Amygdala (tissue), 56 donors: ENCODE measurements around the gene ALAS1.

Experiments
- DNase-seq, 56 donors: peaks; one replicate each; lab custom pipeline; 2025; lab: John Stamatoyannopoulos, UW

Gene ALAS1

GRCh38 chr3:52218937-52219650, 21.1 kb downstream of the ALAS1 start:
- no peak for DNase-seq

DNA sequence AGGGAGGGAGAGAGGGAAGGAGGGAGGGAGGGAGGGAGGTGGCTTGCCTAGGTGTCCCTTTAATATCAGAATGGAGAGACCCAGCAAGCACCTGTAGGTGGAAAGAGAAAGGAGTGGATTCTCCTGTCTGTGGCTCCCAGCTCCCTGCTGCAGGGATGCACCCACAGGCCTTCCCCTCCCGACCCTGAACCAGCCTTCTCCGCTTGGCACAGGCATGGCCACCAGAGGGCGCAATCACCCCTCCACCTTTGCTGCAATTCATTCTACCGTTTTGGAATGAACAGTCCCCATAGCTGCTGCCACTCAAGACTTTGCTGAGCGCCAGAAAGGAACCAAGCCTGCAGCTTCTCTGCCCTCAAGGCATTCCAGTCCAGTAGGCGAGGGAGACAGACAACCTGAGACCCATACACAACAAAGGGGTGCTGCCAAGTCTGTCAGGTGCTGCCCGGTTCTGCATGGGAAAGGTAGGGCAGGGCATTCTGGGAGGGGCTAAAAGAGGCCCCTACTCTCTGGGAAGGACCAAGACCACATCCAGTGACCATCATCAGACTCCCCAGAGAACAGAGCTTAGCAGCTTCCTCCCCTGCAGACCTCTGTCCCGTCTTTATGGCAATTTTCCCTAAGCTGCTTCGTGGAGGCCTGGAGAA, 22.5 kb downstream of the ALAS1 start:
- peak in 49 of 56 donors; percentile 17 to 85 (median 62) for DNase-seq

DNA sequence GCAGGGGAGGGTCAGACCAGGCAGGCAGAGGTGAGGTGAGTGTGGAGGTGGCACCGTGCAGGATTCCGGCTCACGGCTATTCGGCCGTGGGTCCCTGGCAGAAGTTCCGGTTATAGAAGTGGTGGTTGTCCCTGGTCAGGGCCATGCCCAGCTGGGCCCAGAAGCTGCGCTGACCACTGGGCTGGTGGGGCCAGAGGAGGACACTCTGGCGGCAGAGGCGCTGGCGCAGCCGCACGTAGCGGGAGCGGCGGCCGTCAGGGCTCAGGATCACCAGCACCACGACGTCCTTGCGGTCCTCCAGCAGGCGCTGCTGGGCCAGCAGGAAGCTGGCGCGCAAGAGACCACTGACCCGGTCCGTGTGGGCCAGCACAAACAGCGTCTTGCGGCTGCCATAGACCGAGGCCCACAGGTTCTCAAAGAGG, 23.2 kb downstream of the ALAS1 start:
- no peak for DNase-seq

DNA sequence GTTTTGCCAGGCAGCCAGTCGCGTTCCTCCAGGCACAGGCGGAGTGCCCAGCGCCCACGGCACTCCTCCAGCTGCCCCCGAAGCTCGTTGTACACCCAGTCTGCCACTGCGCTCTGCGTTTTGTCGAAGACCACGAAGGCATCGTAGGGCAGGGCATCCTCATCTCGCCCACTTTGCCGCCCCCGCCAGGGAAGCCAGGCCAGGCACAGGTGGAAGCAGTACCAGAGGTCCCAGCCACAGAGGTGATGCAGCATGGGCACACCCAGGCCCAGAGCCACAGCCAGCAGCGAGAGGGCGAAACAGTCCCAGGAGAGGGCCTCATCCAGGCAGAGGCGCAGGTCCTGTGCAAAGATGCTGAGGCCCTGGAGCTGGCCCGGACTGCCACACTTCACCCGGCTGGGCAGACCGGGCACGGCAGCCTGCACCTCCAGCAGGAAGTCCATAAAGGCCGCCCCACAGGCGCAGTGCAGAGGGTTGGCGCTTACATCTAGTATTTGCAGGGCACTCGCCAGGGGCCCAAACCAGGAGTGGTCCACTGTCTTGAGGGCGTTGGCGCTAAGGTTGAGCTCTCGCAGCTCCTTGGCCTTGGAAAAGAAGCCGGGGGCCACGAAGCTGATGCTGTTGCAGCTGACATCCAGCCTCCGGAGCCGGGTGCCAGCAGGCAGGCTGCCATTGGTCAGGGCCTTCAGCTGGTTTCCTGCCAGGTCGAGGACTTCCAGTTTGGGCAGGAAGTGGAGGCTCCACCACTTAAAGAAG, 23.8 kb downstream of the ALAS1 start:
- DNase-seq: no peak

DNA sequence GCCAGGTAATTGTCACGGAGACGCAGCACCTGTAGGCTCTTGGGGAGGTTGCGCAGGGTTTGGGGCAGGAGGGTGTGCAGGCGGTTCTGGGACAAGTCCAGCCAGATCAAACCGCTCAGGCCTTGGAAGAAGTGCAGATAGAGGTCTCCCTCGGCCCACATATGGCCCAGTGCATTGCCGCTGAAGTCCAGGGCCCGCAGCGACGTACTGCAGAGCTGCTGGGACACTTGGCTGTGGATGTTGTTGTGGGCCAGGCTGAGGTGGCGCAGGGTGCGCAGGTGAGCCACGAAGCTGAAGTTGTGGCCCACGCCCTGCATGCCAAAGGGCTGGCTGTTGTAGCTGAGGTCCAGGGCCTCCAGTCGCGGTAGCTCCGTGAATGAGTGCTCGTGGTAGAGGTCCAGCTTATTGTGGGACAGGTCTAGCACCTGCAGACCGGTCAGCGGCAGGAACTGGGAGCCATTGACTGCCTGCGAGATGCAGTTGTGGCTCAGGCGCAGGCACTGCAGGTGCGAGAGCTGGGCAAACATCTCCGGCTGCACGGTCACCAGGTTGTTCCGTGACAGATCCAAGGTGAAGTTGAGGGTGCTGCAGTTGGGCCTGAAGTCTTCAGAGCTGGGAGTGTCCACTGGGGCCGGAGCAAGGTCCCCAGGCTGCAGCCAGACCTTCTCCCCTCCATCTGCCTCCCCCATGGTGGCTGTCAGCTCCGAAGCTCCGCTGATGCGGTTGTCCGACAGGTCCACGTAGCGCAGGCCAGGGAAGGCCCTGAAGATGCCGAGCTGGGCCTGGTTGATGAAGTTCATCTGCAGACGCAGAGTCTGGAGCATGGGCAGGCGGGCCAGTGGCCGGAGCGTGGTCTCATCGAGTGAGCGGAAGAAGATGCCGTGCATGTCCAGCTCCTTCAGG, 24.6 kb downstream of the ALAS1 start:
- no peak for DNase-seq

DNA sequence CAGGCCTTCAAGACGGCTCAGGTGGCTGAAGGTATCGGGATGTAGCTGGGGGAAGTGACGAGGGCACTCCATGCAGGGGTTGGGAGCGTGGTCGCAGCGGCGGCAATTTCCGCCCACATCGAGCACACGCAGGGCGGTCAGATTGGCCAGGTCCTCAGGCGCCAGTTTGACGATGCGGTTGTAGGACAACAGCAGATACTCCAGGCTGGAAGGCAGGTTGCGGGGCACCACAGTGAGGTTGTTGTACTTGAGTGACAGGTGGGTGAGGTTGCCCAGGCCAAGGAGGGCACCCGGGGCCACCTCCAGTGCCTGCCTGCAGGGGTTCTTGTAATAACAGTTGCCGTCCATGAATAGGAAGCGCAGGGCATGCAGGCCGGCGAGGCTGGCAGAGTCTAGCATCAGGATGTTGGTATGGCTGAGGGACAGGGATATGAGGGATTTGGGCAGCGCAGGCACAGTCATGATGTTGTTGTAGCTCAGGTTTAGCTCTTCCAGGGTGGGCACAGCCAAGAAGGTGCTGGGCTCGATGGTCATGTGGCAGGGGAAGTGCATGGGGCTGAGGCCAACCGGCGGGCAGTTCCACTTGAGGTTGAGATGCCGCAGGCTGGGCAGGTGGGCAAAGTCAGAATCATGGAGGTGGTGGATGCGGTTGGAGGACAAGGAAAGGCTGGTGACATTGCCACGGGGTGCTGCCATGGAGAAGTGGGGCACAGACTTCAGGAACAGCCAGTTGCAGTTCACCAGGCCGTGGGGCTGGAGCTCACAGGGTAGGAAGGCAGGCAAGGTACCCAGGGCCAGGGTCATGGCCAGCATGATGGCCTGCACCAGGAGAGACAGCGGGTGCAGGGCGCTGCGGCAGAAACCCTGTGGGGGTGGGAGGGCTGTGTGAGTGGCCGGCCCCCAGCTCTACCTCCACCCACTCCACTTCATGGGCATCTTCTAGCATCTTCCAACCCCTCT, 25.8 kb downstream of the ALAS1 start:
- no peak for DNase-seq

DNA sequence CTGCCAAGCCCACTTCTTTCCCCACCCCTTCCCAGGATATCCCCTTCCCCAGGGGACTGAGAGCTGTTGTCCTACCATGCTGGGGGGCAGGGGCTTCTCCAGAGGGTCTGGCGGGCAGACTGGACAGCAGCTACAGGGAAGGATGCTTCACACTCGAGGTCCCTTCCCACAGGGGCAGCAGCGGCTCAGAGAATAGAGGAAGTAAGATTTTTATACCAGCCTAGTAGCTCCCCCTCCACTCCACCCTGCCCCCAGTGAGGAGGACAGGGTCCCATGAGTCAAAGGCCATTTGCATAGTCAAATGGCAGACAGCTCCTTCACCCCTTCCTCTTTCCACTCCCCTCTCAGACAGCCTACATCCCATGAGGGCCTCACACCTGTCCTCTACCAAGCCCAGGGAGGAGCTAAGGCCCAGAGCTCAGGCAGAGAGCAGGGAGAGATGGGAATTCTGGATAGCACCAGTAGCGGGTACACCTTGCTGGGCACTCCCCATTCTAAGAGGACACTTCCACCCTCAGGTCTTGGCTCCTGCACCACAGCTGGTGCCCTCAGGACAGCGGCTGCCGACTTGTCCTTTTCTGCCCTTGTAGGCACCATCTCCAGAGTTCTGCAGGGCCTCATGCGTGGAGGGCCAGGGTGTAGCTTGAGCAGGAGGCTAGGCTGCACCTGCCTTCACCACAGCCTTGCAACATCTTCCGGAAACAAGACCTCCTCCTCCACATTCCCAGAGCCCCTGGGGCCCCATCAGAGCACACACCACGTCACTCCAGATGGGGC, 27.7 kb downstream of the ALAS1 start, which contains the start of gene TLR9:
TLR9 (minus strand) TSS at position 194 of the 777 bp plus-strand sequence; CDS start at position 78, 116 bp downstream.
- no peak for DNase-seq

DNA sequence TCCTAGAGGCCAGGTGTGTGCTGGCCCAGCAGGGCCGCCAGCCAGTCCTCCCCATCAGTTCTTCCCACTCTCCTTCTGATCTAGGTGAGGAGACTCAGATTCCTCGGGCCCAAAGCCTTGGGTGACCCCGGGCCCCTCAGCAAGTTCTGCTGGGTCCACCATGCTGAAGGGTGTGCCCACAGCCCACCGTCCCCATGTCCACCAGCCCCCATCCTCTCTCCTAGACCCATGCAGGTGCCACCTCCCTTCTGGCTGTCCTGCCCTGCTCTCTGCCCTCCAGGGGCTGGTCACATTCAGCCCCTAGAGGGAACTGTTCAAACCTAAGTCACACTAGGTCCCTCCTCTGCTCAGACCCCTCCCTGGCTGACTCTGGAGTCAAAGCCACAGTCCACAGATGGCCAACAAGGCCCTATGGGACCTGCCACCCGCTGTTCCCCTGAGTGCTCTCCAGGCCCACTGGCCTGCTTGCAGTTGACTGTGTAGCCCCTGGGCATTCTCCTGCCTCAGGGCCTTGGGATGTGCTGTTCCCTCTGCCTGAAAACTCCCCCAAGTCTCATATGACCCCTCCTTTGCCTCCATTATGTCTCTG, 28.4 kb downstream of the ALAS1 start:
- no peak for DNase-seq

DNA sequence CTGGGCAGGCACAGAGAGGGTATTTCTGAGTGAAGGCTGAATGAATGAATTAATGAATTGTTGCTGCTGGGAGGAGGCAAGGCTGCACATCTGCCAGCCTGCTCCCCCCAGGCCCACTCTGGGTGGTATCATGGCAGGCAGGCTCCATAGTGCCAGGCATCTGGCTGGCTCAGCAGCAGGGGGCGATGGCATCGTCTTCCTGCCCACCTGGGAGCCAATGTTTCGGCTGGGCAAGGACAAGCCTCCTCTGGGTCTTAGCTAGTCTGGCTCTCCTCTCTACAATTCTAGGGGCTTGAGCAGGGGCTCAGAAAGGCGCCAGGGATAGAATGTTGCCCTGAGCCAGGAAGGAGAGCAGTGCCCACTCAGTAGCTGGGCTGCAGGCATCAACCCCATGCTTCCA, 29.2 kb downstream of the ALAS1 start:
- DNase-seq: no peak

DNA sequence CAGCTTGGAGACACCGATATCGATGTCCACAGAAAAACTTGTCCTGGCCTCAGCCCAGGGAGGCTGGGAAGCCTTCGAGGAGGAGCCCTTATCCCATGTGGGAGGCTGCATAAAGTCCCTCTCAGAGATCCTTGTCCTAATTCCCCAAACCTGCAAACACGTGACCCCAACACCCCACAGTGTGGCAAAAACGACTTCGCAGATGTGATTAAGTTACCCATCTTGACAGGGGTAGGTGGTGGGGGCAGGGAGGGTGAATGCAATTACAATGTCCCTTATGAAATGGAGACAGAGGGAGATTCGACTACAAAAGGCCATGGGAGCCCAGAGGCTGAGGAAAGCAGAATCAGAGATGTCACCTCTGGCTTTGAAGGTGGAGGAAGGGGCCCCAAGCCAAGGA, 29.8 kb downstream of the ALAS1 start:
- DNase-seq: no peak

DNA sequence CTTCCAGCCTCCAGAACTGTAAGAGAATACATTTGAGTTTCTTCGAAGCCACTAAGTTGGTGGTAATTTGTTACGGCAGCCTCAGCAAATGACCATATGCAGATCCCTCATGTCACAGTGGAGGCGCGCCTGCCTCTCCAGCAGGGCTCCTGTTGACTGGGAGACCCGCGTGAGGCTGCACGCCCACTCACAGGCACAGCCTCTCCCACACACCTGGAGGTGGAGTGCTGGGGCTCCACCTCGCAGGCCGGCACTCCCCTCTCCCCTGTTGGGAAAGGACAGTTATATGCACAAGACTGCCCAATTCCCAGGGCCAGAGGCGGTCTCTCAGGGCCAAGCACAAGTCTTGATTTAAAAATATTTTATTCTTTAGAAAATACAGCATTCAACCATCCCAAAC, 30.3 kb downstream of the ALAS1 start:
- no peak for DNase-seq

GRCh38 chr3:52228751-52229291, 30.9 kb downstream of the ALAS1 start:
- DNase-seq: no peak

GRCh38 chr3:52229656-52230055, 31.7 kb downstream of the ALAS1 start:
- DNase-seq: no peak

DNA sequence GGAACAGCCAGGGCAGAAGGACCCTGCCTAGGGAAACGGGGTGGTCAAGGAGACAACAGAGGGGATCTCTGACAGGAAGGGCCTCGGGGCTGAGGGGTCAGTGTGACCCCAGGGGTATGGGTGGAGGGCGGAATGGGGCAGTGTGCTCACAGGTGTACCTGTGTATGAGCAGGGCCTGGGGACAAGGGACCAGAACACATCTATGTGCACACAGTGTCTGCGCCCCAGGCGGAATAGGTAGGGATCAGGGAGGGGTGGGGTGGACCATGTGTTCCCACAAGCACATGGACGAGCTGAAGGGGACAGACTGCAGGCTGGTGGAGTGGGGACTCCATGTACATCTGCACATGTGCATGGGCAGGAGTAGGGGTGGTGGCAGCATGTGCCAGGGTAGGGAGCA, 32.5 kb downstream of the ALAS1 start:
- DNase-seq: no peak

- DNase-seq: no peak
Measured at GRCh38 chr3:52230889-52231499, 33.0 kb downstream of the ALAS1 start.

- peak in 17 of 56 donors; percentile 12 to 67 (median 27) for DNase-seq
Measured at GRCh38 chr3:52231502-52232278, 33.7 kb downstream of the ALAS1 start.
